ENCODE data around the gene IGFBP2. TPM values are rescaled to one million over a fixed set of nuclear protein-coding genes. Genes with fewer than 3 reads are reported as not detected.

Gene IGFBP2
- polyA plus RNA-seq, 5 donors, result 89.9 to 136 (median 120) TPM

DNA sequence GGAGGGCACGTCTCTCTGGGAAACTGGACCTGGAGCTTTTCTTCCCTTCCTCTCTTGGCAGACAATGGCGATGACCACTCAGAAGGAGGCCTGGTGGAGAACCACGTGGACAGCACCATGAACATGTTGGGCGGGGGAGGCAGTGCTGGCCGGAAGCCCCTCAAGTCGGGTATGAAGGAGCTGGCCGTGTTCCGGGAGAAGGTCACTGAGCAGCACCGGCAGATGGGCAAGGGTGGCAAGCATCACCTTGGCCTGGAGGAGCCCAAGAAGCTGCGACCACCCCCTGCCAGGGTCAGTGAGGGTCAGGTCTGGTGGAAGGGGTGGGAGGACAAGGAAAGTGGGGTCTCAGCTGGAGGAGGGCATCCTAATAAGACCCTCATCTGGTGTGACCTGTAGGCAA lies 27.3 kb downstream of the IGFBP2 start:
- DNase-seq, result no peak

DNA sequence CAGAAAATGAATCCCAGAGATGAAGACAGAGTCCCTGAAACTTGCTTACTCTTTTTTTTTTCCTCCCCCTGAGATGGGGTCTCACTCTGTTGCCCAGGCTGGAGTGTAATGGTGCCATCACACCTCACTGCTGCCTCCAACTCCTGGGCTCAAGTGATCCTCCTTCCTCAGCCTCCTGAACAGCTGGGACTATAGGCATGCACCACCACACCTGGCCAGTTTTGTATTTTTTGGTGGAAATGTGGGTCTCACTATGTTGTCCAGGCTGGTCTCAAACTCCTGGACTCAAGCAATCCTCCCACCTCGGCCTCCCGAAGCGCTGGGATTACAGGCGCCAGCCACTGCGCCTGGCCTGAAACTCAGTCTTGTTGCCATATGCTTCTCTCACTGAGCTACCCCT lies 27.8 kb downstream of the IGFBP2 start:
- DNase-seq, result no peak

DNA sequence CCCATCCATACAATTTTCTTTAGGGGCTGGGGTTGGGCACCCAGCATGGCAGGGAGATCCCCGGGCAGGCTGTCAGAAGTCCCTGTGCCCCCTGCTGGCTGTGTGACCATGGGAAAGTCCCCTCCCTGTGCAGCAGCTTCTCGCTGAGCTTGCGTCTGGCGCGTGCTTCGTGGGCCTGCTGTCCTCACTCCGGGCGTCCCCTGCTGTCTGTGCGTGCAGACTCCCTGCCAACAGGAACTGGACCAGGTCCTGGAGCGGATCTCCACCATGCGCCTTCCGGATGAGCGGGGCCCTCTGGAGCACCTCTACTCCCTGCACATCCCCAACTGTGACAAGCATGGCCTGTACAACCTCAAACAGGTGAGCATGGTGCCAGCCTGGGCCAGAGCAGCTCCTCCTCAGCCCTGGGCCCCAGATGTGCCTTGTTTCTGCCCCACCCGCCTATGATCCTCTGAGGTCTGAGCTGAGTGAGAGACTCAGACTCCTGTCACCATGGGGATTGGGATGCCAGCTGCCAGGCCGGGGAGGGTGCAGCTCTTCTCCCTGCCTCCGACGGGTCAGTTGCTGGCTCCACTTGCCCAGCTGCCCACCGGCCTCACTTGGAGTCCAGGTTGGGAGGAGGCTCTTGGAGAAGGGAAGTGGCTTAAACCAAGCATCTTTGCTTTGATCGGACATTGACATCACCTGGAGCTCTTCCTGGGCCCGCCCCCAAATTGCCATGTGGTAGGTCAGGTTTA lies 28.6 kb downstream of the IGFBP2 start:
- no peak for DNase-seq

DNA sequence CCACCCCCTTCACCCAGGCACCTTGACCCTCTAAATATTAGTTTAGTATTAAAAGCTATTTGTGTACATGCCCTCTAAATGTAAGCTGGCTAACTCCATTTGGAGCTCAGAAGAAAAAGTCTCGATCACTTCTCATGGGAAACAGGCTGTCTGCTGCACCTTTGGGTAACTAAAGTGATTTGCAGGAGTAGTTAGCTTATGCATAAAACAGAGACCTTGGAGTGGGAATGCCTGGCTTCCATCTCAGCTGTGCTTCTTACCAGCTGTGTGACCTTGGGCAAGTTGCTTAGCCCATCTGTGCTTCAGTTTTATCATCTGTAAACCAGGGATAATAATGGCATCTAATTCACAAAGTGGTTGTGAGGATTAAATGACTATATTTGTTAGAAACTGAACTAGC lies 29.9 kb downstream of the IGFBP2 start:
- DNase-seq, result no peak

DNA sequence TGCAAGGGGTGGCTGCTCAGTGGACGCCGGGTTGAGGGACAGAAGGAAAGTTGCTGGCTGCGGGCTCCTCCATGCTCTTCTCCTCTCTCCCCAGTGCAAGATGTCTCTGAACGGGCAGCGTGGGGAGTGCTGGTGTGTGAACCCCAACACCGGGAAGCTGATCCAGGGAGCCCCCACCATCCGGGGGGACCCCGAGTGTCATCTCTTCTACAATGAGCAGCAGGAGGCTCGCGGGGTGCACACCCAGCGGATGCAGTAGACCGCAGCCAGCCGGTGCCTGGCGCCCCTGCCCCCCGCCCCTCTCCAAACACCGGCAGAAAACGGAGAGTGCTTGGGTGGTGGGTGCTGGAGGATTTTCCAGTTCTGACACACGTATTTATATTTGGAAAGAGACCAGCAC lies 30.6 kb downstream of the IGFBP2 start:
- no peak for DNase-seq

DNA sequence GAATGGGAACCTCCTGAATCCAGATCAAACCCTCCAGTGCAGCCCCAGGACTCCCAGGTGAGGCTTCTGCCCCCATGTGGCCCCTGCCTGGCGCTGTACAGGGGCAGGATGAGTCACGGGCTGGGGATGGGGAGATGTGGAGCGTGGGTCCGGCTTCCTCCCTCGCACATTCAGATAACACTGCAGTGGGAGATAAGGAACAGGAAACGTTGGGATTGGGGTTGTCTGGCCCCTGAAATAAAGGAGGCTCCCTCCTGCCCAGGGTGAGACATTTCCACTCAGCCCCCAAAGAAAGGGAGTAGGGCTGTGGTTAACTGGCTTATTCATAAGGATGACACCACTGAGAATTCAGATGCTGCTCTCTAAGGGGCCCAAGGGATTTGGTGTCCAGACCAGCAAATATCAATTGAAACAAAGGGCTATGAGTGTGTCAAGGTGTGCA lies 31.4 kb downstream of the IGFBP2 start:
- DNase-seq, result no peak

DNA sequence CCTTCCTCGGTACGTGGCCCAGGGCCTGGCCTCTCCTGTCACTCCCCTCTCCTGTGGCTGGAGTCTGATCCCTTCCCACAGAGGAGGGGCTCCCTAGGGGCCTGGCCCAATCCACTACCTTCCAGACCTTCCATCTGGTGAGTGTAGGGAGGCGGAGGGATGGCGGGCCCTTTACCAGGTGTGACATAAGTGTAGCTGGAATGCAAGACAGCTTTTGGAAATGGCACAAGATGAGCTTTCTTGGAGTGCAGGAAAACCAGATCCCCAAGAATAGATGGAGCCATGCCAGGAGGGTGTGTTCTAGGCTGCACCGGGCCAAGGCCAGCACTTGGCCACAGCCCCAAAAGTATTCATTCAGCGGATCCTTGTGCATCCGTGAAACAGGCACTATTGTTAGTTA lies 32.0 kb downstream of the IGFBP2 start:
- no peak for DNase-seq

DNA sequence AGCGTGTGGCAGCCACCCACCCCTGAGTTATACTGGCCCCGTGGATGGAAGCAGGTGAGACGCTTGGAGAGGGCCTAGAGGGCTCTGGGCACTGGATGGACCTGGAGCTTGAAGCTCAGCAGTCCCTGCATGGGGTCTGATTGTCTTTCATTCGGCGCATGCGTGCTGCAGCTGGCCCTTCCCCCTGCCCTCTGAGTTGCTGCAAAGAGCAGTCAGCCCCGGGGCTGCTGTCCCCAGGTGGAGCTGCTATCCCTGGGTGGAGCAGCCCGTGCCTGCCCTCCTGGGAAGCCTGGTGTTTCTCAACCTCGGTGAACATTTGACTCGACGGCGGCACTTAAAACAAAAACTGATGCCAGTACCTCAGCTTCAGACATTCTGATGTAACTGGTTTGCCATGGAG lies 32.5 kb downstream of the IGFBP2 start:
- DNase-seq, result no peak

DNA sequence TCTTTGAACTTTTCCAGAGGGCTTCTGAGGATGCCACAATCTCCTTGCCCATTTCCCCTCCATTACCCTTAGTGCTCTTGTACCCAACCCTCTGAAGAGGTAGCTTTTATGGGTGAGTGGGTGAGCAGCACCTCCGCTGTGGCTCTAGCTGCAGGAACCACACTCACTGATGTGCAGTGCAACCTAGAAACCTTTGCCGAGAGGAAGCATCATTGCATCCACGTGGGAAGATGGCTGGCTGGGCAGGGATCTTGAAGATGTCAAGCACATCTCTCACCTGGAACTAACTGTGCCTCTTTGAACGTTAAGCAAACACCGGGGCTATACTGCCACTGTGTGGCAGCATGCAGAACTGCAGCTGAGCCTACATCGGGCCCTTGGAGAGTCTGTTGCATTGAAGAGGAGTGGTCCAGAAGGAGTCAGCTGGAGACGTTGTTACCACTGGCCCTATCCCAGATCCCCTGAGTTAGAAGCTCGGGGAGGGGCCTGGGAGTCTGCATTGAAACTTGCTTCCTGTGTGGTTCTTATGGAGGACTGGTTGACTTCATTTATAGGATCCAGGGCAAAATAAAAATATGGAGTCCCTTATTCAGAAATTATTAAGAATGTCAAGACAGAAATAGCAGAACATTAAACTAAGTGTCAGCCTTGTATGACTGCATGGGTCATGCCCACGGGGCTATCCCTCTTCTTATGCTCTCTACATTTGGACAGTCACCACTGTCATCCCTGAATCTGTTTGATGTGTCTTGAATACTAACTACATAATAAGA lies 33.4 kb downstream of the IGFBP2 start:
- peak; percentile 54 to 75 for DNase-seq

DNA sequence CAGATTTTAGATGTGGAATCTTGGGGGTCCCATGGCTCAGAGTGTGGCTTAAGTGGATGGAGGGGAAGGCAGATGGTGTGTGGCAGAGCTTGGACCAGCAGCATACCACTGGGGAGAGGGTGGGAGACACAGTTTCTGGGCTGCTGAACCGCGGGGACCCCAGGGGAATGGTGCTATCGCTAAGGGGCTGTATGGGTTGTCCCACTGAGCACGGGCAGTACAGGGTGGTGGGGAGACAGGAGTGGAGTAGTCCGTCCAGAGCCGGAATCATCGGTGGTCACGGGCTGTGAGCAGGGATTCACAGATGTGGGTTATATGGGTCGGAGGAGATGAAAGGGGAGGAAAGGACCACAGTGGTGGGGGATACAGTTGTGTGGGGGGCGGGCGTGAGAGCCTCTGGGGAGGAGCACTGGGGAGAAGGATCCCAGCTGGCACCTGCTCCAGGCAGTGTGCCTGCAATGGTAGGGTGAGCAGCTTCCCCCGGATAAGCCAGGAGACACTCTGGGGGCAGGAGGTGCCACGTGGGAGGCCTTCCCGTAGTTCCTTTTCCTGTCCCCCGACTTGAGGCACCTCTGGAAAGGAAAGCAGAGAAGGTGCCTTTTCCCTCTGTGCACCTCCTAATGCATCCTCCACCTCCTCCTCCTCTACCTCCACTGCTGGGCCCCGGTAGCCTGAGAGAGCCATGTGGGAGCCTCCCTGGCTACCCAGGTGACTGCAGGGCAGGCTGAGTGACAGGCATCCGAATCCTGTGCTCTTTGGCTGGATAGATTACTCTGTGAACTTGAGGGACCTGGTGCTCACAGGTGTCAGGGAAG lies 37.3 kb downstream of the IGFBP2 start:
- DNase-seq, result no peak

DNA sequence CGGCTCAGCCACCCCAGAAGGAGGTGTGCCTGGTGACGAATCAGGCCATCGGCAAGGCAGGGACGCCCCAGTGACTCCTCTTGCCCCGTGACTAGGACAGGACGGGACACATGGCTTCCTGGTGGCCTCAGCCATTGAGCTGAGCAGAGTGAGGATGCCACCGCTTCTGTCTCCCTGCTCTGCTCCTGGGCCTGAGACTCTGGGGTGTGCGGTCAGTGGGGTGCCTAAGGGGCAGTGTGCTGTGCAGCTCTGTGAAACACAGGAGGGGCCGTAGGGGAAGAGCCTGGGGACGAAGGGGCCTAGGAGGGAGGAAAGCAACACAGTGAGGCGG lies 37.8 kb downstream of the IGFBP2 start:
- DNase-seq, result no peak

DNA sequence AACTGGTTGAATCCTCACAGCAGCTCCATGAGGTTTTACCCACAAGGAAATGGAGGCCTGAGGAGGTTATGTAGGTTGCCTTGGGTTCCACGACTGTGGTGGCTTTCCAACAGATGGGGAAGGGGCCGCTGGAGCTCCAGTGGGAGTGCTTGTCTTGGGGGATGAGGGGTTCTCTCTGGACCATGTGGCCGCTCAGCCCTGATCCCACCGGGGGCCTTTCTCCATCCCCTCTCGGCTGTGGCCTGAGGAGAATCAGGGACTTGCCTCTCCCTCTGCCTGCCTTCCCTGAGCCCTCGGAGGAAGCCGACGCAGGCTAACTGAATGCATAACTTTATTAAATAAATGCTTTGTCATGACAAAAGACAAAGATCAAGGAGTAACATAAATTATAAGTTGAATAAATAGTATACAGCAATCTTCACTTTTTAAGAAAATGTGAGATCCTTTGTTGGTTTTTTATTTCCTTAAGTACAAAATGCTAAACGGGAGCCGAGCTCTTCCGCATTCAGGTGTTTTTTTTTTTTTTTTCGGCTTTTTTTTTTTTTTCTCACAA lies 38.6 kb downstream of the IGFBP2 start:
- no peak for DNase-seq

DNA sequence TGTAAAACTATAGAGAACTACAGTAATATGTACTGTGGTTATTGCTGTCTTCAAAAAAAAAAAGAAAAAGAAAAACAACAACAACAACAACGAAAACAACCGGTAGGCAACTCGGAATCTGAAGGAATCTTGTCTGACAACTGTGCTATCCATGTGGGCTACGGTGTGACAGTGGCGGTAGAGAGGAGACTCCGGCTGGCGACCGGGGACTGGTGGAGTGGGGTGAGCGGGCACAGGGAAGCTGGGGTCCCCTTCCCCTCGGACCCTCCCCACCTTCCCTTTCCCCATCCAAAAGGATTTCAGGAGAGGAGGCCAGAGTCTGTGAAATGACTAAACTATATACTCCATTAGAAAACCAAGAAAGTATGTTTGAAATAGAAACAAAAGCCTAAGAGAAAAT lies 39.2 kb downstream of the IGFBP2 start:
- no peak for DNase-seq

DNA sequence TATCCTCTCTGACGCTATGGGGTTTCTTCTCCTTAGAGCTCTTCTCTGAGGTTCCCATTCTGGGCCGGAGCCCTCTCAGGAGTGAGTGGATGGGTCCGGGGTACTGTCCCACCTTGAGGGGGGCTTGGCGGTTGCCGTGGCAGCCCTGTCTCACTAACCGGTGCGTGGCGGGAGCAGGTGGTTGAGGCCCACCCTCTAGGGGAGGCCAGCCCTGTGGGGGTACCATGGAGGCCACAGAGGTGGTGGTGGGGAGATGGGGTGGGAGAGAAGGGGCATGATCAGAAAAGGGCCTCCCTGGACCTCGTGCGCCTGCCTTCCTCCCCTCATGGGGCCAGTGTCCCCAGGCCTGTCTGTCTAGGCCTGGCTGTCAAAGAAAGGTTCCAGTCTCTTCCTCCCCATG lies 39.8 kb downstream of the IGFBP2 start:
- no peak for DNase-seq

DNA sequence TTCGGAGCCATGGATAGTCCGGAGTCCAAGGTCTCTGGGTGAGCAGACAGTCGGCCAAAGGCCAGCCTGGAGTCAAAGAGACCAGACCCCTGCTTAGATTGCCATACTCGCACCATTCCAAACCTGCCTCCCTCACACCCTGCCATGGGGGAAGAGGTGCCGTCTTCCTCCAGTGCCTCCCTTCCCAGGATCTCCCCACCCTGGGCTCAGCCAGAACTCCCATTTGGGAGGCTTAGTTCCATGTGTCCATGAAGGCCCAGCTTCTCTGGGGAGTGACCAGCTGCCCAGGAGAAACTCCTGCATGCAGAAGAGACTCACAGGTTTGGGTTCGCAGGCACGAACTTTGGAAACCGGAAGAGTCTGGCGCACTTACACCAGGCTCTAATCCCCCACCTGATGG lies 40.4 kb downstream of the IGFBP2 start:
- DNase-seq, result no peak

DNA sequence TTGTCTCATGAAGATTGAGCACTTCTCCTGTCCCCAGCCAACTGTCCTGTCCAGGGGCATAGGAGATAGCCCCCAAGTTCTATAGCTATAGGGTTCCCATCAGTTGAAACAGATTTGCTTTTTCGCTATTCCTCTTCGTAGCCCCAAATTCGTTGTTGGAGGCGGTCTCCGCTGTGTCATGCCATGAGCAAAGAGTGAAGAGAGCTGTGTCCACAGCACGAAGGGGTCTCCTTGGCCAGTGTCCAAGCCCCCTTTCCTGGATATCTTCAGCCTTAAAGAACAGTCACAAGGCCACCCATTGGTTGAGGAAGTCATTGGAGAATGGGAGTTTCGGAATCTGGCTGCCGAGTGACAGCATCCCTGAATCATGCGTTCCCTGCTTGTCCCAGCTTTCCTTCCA lies 41.2 kb downstream of the IGFBP2 start:
- DNase-seq, result no peak

DNA sequence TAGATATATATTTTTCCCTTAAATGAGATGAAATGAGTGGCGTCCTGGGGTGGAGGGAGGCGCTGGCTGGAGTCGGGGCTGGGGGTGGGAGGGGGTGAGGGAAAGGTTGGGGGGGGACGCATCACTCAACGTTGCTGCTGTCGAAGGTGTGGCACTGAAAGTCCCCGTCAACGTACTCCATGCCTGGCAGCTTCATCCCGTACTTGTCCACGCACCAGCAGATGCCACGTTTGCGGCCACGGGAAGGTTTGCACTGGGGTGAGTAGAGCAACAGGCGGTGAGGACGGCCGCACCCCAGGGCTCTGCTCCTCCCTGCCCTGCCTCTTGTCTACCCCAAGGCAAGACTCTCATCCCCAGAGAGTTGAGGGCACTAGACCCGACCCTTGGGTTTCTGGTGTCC lies 43.4 kb downstream of the IGFBP2 start:
- no peak for DNase-seq

DNA sequence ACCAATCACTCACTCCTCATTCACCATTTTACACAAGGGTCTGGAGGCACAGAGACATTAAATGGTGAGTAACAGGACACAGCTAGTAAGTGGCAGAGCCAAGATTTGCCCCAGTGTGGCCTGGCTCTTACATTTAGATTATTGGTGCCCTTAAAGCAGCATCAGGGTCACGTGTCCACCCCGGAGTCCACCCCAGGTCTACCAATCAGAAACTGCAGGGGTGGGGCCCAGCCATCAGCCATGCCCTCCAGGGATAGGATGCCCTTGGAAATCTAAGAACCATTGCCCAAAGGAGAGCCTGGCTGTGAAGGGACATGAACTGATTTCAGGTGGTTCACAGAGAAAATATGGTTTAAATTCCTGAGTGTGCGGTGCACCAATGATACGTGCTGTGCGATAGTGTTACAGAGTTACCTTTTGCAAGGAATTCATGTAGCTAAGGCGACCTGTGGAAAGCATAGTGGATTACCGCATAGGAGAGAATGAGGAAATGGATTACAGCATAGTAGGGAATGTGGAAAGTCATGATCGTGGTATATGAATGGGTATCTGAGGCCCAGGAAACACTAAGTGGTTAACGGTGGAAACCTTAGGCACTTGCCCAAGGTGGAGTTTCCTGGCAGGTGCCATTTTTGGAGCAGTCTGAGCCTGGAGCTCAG lies 44.3 kb downstream of the IGFBP2 start:
- no peak for DNase-seq

DNA sequence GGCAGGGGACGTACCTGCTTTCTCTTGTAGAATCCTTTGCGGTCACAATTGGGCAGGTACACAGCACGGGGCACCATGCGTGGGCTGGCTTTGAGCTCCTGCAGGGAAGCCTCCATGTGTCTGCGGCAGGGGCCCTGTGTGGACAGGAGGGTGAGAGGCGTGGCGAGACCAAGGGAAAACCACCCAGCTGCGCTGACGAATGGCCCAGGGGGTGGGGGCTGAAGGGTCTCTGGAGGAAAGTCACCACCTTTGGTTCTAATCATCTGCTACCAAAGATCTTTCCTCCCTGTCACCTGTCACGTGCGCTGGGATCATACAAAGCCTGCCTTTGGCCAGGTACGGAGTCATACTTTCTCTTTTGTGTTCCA lies 44.9 kb downstream of the IGFBP2 start:
- DNase-seq, result no peak

DNA sequence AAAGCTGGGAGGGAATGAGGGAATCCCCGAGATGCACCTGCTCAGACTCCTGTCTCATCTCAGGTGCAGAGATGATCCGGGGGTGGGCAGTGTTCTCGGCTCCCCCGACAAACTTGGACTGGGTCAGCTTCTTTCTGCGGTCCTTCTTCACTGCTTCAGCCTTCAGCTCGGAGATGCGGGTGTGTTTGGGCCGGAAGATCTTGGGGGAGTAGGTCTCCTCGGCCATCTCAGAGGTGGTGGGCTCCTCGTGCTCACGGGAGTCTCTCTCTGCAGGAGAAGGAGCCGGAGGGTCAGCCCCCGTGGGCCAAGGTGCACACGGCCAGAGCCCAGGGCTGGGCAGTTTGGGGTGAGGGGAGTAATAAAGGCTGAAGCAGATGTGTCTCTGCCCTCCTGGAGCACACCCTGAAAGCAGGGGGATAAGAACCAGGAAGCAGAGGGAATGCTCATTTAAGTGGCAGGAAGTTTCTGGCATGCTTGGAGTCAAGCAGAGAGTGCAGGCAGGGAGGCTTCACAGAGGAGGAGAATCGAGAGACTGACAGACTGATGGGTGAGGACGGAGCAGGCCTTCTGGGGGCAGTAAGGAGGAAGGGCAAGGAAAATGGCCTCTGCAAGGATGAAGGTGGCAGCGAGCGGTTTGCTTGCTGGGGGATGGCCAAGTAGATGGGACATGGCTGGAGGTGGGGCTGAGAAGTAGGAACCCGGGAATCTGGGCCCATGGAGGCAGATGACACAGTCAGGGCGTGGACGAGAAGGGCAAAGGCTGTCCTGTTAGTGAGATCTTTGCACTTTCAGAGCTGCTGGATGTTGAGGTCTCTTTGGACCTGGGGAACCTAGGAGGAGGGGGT lies 45.8 kb downstream of the IGFBP2 start:
- no peak for DNase-seq

DNA sequence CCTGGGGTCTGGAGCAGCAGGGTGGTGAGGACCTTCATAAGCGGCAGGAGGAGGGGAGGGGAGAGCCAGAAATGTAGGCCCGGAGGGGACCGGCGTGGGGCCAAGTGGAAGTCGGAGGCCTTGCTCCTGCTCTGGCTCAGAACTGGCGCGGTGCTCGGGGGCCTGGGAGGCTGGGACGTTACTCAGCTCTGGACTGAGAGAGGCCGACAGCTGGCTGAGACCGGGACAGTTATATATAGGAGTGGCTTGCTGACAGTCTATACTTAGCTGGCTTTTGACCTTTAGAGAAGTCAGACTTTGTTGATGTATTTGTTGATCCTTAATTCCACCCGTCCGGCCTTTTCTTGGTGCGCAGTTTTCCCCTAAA lies 46.4 kb downstream of the IGFBP2 start:
- DNase-seq, result no peak

Data from right lung (tissue), 5 donors.